Measurements from ENCODE around the gene MBD3.

Gene MBD3

GRCh38 chr19:1526066-1526778 lies 66.4 kb downstream of the MBD3 start:
- Histone ChIP-seq H3K79me2 (ENCODE audit: insufficient read depth, low read depth) (no peaks in the 10 kb centered on the region), H4K20me1 (ENCODE audit: insufficient read depth) (no peaks in the 10 kb centered on the region), H3K9ac (no peak overlapping the region), H3K27me3 (ENCODE audit: insufficient read depth, low read depth) (peaks cover 52% of the 10 kb centered on the region), H3K4me1 (ENCODE audit: low read depth, poor library complexity, severe bottlenecking) (no peaks in the 10 kb centered on the region), H3K27ac (no peak overlapping the region), H2AFZ (ENCODE audit: low read depth) (no peak overlapping the region), H3K4me3 (IDR thresholded peaks at IDR 0.05; ENCODE audit: insufficient read depth, low read depth, low read length) (no peak overlapping the region), H3K36me3 (ENCODE audit: insufficient read depth) (no peaks in the 10 kb centered on the region), H3K4me2 (no peak overlapping the region)
- no peak for TF ChIP-seq CTCF (conservative IDR thresholded peaks at IDR 0.05; ENCODE audit: low read depth, low read length)

- Histone ChIP-seq H3K79me2 (ENCODE audit: insufficient read depth, low read depth) (no peaks in the 10 kb centered on the region), H3K4me3 (IDR thresholded peaks at IDR 0.05; ENCODE audit: insufficient read depth, low read depth, low read length) (no peak overlapping the region), H3K4me2 (no peak overlapping the region), H3K27me3 (ENCODE audit: insufficient read depth, low read depth) (peaks cover 50% of the 10 kb centered on the region), H3K36me3 (ENCODE audit: insufficient read depth) (no peaks in the 10 kb centered on the region), H3K9ac (no peak overlapping the region), H2AFZ (ENCODE audit: low read depth) (no peak overlapping the region), H3K4me1 (ENCODE audit: low read depth, poor library complexity, severe bottlenecking) (peaks cover 2% of the 10 kb centered on the region), H3K27ac (no peak overlapping the region), H4K20me1 (ENCODE audit: insufficient read depth) (no peaks in the 10 kb centered on the region)
- TF ChIP-seq CTCF (conservative IDR thresholded peaks at IDR 0.05; ENCODE audit: low read depth, low read length) = no peak
Measured at GRCh38 chr19:1525343-1525742, 67.3 kb downstream of the MBD3 start.

GRCh38 chr19:1524972-1525325 lies 67.7 kb downstream of the MBD3 start:
- H2AFZ ChIP-seq (ENCODE audit: low read depth) = no peak overlapping the region
- H3K27me3 ChIP-seq (ENCODE audit: insufficient read depth, low read depth) = peaks cover 48% of the 10 kb centered on the region
- H4K20me1 ChIP-seq (ENCODE audit: insufficient read depth) = no peaks in the 10 kb centered on the region
- no peak overlapping the region for H3K9ac ChIP-seq
- no peak overlapping the region for H3K4me2 ChIP-seq
- peaks cover 6% of the 10 kb centered on the region for H3K4me1 ChIP-seq (ENCODE audit: low read depth, poor library complexity, severe bottlenecking)
- TF ChIP-seq CTCF (conservative IDR thresholded peaks at IDR 0.05; ENCODE audit: low read depth, low read length) = no peak
- H3K36me3 ChIP-seq (ENCODE audit: insufficient read depth) = no peaks in the 10 kb centered on the region
- H3K27ac ChIP-seq = no peak overlapping the region
- H3K79me2 ChIP-seq (ENCODE audit: insufficient read depth, low read depth) = no peaks in the 10 kb centered on the region
- no peak overlapping the region for H3K4me3 ChIP-seq (IDR thresholded peaks at IDR 0.05; ENCODE audit: insufficient read depth, low read depth, low read length)

- Histone ChIP-seq H3K4me3 (IDR thresholded peaks at IDR 0.05; ENCODE audit: insufficient read depth, low read depth, low read length) (no peak overlapping the region), H4K20me1 (ENCODE audit: insufficient read depth) (no peaks in the 10 kb centered on the region), H2AFZ (ENCODE audit: low read depth) (no peak overlapping the region), H3K36me3 (ENCODE audit: insufficient read depth) (no peaks in the 10 kb centered on the region), H3K27me3 (ENCODE audit: insufficient read depth, low read depth) (peaks cover 43% of the 10 kb centered on the region), H3K27ac (no peak overlapping the region), H3K4me1 (ENCODE audit: low read depth, poor library complexity, severe bottlenecking) (peaks cover 6% of the 10 kb centered on the region), H3K9ac (no peak overlapping the region), H3K79me2 (ENCODE audit: insufficient read depth, low read depth) (no peaks in the 10 kb centered on the region), H3K4me2 (no peak overlapping the region)
- TF ChIP-seq CTCF (conservative IDR thresholded peaks at IDR 0.05; ENCODE audit: low read depth, low read length) = no peak
Measured at GRCh38 chr19:1524287-1524971, 68.2 kb downstream of the MBD3 start.

Data from KMS-11 (cell line).